ENCODE results near the gene SMYD2. TPM values are rescaled to one million over a fixed set of nuclear protein-coding genes. Genes with fewer than 3 reads are reported as not detected.

The SMYD2 gene
- total RNA-seq, 8 experiments from 2014 or later, result 5.9 to 102 (median 31.1) TPM

DNA sequence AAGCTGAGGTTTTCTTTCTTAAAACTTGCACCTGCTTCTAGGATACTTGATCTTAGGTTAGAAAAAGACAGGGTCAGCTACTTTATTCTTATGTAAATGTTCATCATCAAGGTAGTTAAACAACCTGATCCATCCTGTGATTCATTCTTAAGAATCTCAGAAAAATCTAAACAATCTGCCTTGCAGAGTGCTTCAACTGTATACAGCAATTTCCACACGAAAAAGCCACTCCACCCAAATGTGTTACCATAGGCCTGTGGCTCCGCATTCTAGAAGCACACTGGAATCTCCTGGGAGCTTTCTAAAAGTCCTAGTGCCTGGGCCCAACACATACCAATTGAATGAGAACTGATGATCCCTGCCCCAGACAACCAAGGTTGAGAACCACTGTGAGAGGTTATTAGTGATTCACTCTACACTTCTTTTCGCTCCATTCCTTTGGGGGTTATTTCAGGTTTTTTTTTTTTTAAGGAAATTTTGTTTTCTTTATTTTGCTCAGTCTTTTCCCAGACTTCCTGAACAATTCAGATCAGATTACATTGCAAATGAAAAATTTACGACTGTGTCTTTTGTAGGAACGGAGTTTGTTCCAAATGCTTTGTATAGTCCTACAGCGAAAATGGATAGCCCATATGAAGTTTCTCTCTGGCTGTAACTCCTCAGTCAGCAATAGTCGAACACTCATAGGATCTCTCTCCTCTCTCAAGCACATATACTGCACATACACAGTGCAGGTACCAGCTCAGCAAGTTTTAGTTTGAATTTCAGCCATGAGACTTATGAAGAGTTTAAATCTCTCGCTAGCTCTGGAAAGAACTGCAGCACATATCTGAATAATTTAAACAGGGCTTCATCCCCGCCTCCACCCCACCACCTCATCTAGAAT lies 16.1 kb downstream of the SMYD2 start:
- 12 to 94% (median 64%) methylated on average over 3 to 9 of the region's 9 CpGs for WGBS, 10 experiments
- ATAC-seq (replicated peaks in 6 of 8), result peak in 7 of 8 experiments; percentile 34 to 92 (median 56)
- in situ Hi-C loops (cut with MboI; ENCODE audit: low pct_unique_long_range_greater_than_20kb in 2 of 9, low sequenced_read_pairs in 9 of 9, unreplicated experiment in 9 of 9), result no loop called here
- H3K27ac ChIP-seq, result peak overlapping the region in 1 of 2 donors; percentile 35
- H3K4me1 ChIP-seq (replicated peaks in 1 of 2), result peaks cover 42 to 45% of the 10 kb centered on the region in 2 donors
- H3K4me3 ChIP-seq, result no peak overlapping the region

DNA sequence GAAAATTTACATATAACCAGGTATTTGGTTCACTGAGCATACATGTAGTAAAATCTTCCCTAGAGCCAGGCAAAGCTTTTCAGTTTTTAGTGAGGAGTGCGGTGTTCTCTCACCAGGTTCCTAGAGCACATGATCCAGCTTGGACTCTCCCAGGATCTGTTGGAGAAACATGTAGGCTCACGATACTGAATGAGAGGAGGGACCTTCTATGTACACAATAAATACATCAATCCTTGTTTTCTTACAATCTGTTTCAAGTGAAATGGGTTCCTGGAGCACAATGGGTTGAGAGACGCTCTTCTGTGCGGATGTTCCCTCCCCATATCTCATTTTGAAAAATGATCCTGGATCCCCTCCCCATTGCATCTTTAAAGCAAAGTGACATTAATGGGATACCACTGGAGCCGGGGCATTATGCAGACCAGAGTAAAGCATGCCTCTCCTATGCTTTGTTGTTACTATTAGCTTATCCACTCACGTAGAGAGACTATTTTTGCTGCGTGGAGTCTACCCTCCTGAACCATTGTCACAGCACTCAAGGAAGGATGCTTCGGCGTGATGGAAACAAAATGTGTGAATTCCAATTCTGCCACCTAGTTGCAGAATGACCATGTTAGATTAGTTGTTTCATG lies 19.3 kb downstream of the SMYD2 start:
- in situ Hi-C loops (cut with MboI; ENCODE audit: low pct_unique_long_range_greater_than_20kb in 2 of 9, low sequenced_read_pairs in 9 of 9, unreplicated experiment in 9 of 9), result no loop called here
- peak overlapping the region in 1 of 2 donors; percentile 7 for H3K27ac ChIP-seq
- H3K4me3 ChIP-seq, result no peak overlapping the region
- 28 to 97% (median 60%) methylated on average over 2 to 9 of the region's 9 CpGs; no CpG with 5 or more reads in 2 of the 10 experiments for WGBS, 10 experiments
- ATAC-seq (replicated peaks in 6 of 8), result peak in 5 of 8 experiments; percentile 63 to 73 (median 71)
- peaks cover 47 to 49% of the 10 kb centered on the region in 2 donors for H3K4me1 ChIP-seq (replicated peaks in 1 of 2)

DNA sequence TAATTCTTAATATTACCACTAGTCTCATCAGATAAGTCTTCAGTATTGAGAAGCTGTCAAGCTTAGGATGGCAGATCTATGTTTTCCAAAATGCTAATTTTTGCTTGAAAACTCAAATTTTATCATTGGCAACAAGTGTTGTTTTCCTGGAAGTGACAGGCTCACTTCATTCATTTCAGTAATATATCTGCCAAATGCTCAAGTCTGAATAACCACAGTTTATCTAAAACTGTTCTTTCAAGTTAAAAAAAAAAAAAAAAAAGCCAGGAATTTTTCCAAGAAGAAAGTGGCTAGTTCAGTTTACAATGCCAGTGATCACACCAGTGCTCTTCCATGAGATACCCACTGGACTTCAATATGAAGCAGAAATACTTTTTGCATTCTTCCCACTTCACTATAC lies 20.6 kb downstream of the SMYD2 start:
- in situ Hi-C loops (cut with MboI; ENCODE audit: low pct_unique_long_range_greater_than_20kb in 2 of 9, low sequenced_read_pairs in 9 of 9, unreplicated experiment in 9 of 9), result no loop called here
- H3K4me1 ChIP-seq (replicated peaks in 1 of 2), result peaks cover 38 to 45% of the 10 kb centered on the region in 2 donors
- ATAC-seq (replicated peaks in 6 of 8), result no peak
- H3K27ac ChIP-seq, result no peak overlapping the region
- H3K4me3 ChIP-seq, result no peak overlapping the region

DNA sequence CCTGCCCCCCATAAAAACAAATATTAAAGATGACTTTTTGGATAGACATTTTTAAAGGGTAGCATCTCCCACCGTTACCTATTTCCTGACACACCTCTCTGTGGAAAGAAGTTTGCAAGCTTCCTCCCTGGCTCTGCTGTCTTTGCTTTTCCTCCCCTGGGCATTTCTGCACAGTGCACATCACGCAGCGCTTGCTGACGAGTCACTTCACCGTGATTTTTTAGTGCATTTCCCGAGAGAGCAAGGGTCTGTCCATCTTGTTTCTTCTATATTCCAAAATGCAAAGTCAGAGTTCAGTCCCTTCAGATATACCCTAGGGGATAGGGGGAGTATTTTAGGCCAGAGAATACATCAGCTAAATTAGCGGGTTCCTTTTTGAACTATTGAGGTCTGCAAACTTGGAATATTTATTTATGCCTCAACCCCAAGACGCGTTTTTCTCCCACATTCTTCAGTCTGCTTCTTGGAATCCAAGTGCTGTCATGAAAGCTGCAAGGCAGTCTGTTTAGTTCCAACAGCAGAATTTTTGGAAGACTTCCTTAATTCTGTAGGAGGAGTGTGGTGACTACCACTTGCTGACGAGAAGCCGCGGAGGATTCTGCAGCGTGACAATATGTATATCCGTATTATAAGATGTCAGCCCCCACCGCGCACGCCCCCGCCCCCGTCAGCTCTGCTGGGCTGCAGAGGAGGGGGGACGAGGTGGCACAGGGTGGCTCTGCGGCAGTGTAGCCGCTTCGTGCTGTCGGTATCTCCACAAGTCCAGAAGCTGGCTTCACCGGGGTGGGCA lies 22.4 kb downstream of the SMYD2 start:
- ATAC-seq (replicated peaks in 6 of 8), result peak in 4 of 8 experiments; percentile 34 to 67 (median 42)
- in situ Hi-C loops (cut with MboI; ENCODE audit: low pct_unique_long_range_greater_than_20kb in 2 of 9, low sequenced_read_pairs in 9 of 9, unreplicated experiment in 9 of 9), result no loop called here

DNA sequence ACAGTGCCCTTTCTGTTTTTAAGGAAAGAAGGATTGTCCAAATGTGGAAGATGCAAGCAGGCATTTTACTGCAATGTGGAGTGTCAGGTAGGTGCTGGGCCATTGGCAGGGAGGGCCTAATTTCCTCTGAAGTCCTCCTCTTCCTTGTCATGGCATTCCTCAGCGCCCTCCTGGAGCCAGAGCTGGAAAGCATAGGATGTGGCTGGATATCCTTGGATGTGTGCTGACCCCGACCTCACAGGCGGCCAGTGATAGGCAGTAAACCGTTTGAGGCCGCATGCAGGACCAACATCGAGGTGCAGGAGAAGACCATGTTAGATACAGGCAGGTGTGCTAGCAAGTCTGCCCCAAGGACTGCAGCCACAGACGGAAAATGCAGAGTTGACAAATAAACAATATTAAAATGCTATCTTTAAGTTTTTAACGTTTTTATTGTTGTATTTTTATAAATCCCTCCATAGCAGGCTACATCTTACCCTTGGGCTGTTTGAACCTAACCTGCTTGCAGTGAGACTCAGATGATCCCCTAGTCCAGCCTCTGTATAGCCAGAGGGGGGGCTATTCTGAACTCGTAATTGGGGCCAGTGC lies 24.3 kb downstream of the SMYD2 start:
- Histone ChIP-seq H3K4me3 (no peak overlapping the region), H3K27ac (no peak overlapping the region), H3K4me1 (replicated peaks in 1 of 2) (peaks cover 23 to 34% of the 10 kb centered on the region in 2 donors)
- ATAC-seq (replicated peaks in 6 of 8), result no peak
- in situ Hi-C loops (cut with MboI; ENCODE audit: low pct_unique_long_range_greater_than_20kb in 2 of 9, low sequenced_read_pairs in 9 of 9, unreplicated experiment in 9 of 9), result no loop called here
- 40 to 94% (median 91%) methylated on average over 1 to 8 of the region's 9 CpGs for WGBS, 10 experiments

More for the DNA sequence above, 22.4 kb downstream of the SMYD2 start:
- Histone ChIP-seq H3K4me3 (peak overlapping the region in 1 of 5 donors; percentile 3), H3K4me1 (replicated peaks in 1 of 2) (peaks cover 27 to 34% of the 10 kb centered on the region in 2 donors), H3K27ac (peak overlapping the region in 1 of 2 donors; percentile 2)
- WGBS, 10 experiments, result 38 to 91% (median 77%) methylated on average over 4 to 19 of the region's 25 CpGs

DNA sequence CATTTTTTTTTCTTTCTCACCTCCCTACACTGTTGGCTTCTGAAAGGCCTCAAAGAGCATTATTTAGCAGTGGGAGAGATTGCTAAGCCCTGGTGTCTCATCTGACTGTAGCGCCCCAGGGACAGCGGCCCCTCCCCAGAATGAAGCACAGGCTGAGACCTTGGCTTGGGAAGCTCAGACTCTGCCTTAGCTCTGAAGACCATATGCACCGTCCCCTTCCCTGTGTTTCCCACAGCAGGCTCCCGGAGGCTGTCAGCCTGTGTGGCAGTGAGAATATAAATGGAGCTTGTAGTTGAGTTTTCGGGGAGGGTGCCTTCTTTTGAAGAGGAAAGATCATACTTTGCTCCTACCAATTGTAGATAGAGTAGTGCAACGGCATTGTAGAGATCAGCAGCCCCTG lies 25.3 kb downstream of the SMYD2 start:
- 34 to 100% (median 72%) methylated on average over 1 to 6 of the region's 6 CpGs; no CpG with 5 or more reads in 2 of the 10 experiments for WGBS, 10 experiments
- Histone ChIP-seq H3K4me1 (replicated peaks in 1 of 2) (peaks cover 17 to 32% of the 10 kb centered on the region in 2 donors), H3K4me3 (no peak overlapping the region), H3K27ac (no peak overlapping the region)
- in situ Hi-C loops (cut with MboI; ENCODE audit: low pct_unique_long_range_greater_than_20kb in 2 of 9, low sequenced_read_pairs in 9 of 9, unreplicated experiment in 9 of 9), result no loop called here
- ATAC-seq (replicated peaks in 6 of 8), result peak in 3 of 8 experiments; percentile 19 to 56 (median 51)

DNA sequence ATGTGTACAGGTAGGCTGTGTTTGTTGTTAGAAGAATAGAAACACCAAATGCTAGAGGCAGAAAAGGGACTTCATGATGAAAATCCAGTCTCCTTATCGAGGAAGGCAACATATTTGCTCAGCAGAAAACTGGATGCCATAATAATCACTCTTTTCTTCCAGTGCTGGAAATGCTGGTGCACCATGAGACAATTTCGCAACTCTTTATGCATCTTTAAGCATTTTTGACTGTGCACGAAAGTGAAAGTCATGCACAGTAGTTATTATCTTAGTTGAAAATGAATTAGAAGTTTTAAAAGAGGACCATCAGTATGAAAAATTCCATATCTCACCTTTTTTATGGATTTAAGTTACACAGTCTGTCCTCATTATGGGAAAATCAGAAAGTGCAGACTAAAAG lies 29.1 kb downstream of the SMYD2 start:
- Histone ChIP-seq H3K27ac (no peak overlapping the region), H3K4me1 (replicated peaks in 1 of 2) (peaks cover 12 to 26% of the 10 kb centered on the region in 2 donors), H3K4me3 (no peak overlapping the region)
- WGBS, 10 experiments, result 13 to 100% (median 86%) methylated on average over 1 to 3 of the region's 3 CpGs; no CpG with 5 or more reads in 1 of the 10 experiments
- in situ Hi-C loops (cut with MboI; ENCODE audit: low pct_unique_long_range_greater_than_20kb in 2 of 9, low sequenced_read_pairs in 9 of 9, unreplicated experiment in 9 of 9), result loop anchor here in 1 of 9 experiments (10.0 kb wide), 1 partner anchor 45 kb away; no protein-coding TSS in a partner anchor
- ATAC-seq (replicated peaks in 6 of 8), result peak in 3 of 8 experiments; percentile 25 to 55 (median 39)

DNA sequence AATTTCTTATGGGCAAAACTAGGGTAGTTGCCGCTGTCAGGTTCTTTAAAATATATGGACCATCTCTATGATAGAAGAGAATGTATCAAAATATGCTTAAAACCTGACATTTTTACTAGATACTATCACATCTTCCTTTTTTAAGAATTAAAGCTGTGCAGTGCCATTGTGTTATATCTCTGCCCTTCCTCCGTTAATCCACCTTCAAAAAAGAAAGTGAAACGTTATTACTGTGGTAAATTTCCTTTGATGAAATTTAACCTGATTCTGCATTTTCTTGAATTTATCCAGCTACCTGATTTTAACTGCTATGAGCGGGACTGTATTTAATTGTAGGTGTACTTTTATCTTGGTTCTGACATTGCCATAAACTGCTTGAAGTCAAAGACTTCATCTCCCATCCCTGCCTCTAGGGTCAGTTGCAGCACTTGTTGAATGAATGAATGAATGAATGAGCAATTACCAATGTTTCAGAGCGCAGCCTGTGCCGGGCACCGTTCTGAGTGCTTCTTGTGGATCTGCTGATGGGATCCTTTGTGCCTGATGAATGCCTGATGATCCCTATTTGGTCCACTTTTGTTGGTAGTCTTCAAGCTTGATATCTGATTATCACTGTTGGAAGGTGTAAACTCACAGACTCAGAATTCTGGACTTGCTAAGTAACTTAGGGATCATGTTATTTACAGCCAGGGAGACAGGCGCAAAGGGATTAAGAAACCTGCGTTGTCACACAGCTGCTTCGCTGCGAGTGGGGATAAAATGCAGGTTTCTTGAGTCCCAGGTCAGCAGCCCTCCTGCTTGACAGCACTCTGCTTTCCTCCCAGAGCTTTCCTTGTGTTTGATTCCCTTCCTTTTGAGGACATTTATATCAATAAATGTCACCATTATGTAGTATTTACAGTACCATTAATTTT lies 30.1 kb downstream of the SMYD2 start:
- in situ Hi-C loops (cut with MboI; ENCODE audit: low pct_unique_long_range_greater_than_20kb in 2 of 9, low sequenced_read_pairs in 9 of 9, unreplicated experiment in 9 of 9), result loop anchor here in 1 of 9 experiments (10.0 kb wide), 1 partner anchor 46 kb away; no protein-coding TSS in a partner anchor
- peaks cover 11 to 22% of the 10 kb centered on the region in 2 donors for H3K4me1 ChIP-seq (replicated peaks in 1 of 2)
- no peak overlapping the region for H3K27ac ChIP-seq
- no peak for ATAC-seq (replicated peaks in 6 of 8)
- 69 to 95% (median 83%) methylated on average over 3 to 11 of the region's 11 CpGs for WGBS, 10 experiments
- no peak overlapping the region for H3K4me3 ChIP-seq

DNA sequence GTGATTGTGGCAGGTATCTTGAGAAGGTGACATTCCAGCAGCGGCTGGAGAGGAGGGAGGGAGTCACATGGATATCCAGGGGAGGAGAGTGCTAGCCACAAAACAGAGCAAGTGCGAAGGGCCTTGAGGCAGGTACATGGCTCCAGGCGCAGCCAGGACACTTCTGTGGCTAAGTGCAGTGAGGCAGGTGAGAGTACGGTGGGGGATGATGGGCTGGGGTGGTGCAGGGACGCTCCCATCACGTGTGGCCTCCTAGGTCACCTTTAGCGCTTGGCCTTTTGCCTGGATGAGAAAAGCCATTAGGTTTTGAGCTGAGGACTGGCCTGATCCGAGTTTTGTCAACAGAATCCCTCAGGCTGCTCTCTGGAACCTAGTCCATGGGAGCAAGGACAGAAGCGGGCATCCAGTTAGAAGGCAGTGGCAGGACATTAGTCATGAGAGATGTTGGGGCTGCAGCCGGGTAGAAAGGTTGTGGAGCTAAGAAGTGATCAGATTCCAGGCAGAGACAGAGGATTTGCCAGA lies 31.6 kb downstream of the SMYD2 start:
- ATAC-seq (replicated peaks in 6 of 8), result no peak
- no peak overlapping the region for H3K4me3 ChIP-seq
- H3K27ac ChIP-seq, result no peak overlapping the region
- in situ Hi-C loops (cut with MboI; ENCODE audit: low pct_unique_long_range_greater_than_20kb in 2 of 9, low sequenced_read_pairs in 9 of 9, unreplicated experiment in 9 of 9), result loop anchor here in 1 of 9 experiments (10.0 kb wide), 1 partner anchor 48 kb away; no protein-coding TSS in a partner anchor
- WGBS, 10 experiments, result 87 to 100% (median 94%) methylated on average over 3 to 10 of the region's 10 CpGs; no CpG with 5 or more reads in 3 of the 10 experiments
- peaks cover 8 to 22% of the 10 kb centered on the region in 2 donors for H3K4me1 ChIP-seq (replicated peaks in 1 of 2)

DNA sequence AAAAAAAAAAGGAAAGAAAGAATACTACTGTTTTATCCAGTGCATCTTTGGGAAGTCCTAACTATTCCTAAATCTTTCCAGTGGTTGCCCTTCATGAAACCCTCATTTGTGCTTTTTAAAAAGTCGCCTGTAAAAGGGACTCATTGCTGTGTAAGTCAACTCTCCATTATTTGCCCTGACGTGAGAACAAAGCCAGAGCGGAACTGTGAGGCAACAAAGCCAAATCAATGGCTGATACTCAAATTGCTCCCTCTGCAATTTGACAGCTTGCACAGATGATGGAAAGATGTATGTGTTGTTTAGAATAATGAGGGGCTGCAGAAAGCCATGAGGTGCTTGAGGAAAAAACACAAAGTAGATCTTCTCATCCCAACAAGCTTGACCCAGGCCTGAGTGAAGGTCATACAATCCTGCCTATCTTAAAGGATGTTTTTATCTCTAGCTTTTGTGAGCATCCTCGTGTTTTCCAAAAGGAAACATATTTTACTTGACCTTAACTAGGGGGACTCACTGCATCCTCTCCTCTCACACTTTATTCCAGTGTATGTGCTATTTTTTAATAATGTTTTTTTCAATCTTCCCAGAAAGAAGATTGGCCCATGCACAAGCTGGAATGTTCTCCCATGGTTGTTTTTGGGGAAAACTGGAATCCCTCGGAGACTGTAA lies 33.4 kb downstream of the SMYD2 start:
- in situ Hi-C loops (cut with MboI; ENCODE audit: low pct_unique_long_range_greater_than_20kb in 2 of 9, low sequenced_read_pairs in 9 of 9, unreplicated experiment in 9 of 9), result loop anchor here in 1 of 9 experiments (10.0 kb wide), 1 partner anchor 50 kb away; no protein-coding TSS in a partner anchor
- WGBS, 10 experiments, result 18 to 94% (median 42%) methylated on average over 2 to 5 of the region's 5 CpGs; no CpG with 5 or more reads in 1 of the 10 experiments
- H3K4me3 ChIP-seq, result no peak overlapping the region
- no peak overlapping the region for H3K27ac ChIP-seq
- peaks cover 15 to 39% of the 10 kb centered on the region in 2 donors for H3K4me1 ChIP-seq (replicated peaks in 1 of 2)
- no peak for ATAC-seq (replicated peaks in 6 of 8)

DNA sequence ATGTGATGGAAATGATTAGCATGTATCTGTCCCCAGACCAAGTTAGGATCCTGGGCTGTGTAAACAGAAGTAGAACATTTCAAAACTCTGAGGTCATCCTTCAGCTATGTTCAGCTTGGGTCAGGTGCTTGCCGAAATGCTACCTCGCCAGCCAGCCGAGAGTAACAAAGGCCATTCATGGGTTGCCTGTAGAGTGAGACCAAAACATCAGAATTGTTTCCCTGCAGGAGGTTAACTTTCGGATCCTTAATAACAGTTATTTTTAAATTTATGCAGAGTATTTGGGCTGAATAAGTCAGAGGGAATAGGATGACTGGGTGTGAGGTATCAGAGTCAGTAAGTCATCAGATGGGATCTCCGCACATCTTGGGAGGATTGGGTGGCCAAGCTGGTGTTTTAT lies 35.6 kb downstream of the SMYD2 start:
- no peak overlapping the region for H3K4me3 ChIP-seq
- in situ Hi-C loops (cut with MboI; ENCODE audit: low pct_unique_long_range_greater_than_20kb in 2 of 9, low sequenced_read_pairs in 9 of 9, unreplicated experiment in 9 of 9), result loop anchor here in 1 of 9 experiments (10.0 kb wide), 1 partner anchor 52 kb away; no protein-coding TSS in a partner anchor
- peaks cover 15 to 37% of the 10 kb centered on the region in 2 donors for H3K4me1 ChIP-seq (replicated peaks in 1 of 2)
- no peak overlapping the region for H3K27ac ChIP-seq
- ATAC-seq (replicated peaks in 6 of 8), result peak in 2 of 8 experiments; percentile 85 to 94
- WGBS, 10 experiments, result 45 to 97% (median 77%) methylated on average over 3 to 5 of the region's 5 CpGs; no CpG with 5 or more reads in 2 of the 10 experiments

All from motor neuron (in vitro differentiated cells).